ENCODE measurements around the gene ACTL8.

Gene ACTL8

GRCh38 chr1:17798011-17798410 lies 42.9 kb downstream of the ACTL8 start:
- in situ Hi-C loops (cut with HindIII; ENCODE audit: low sequenced_read_pairs): no loop called here

GRCh38 chr1:17798799-17799382 lies 43.8 kb downstream of the ACTL8 start:
- in situ Hi-C loops (cut with HindIII; ENCODE audit: low sequenced_read_pairs): no loop called here

- in situ Hi-C loops (cut with HindIII; ENCODE audit: low sequenced_read_pairs): no loop called here
Measured at GRCh38 chr1:17799642-17800041, 44.5 kb downstream of the ACTL8 start.

GRCh38 chr1:17802164-17802563 lies 47.0 kb downstream of the ACTL8 start:
- in situ Hi-C loops (cut with HindIII; ENCODE audit: low sequenced_read_pairs): no loop called here

- in situ Hi-C loops (cut with HindIII; ENCODE audit: low sequenced_read_pairs): no loop called here
Measured at GRCh38 chr1:17802945-17803344, 47.8 kb downstream of the ACTL8 start.

- in situ Hi-C loops (cut with HindIII; ENCODE audit: low sequenced_read_pairs): no loop called here
Measured at GRCh38 chr1:17805869-17806684, 50.9 kb downstream of the ACTL8 start.

GRCh38 chr1:17808816-17809215 lies 53.7 kb downstream of the ACTL8 start:
- in situ Hi-C loops (cut with HindIII; ENCODE audit: low sequenced_read_pairs): no loop called here

GRCh38 chr1:17810668-17811067 lies 55.5 kb downstream of the ACTL8 start:
- in situ Hi-C loops (cut with HindIII; ENCODE audit: low sequenced_read_pairs): no loop called here

- in situ Hi-C loops (cut with HindIII; ENCODE audit: low sequenced_read_pairs): loop anchor here (5.0 kb wide), 1 partner anchor 54 kb away; no protein-coding TSS in a partner anchor
Measured at GRCh38 chr1:17816511-17816910, 61.4 kb downstream of the ACTL8 start.

- in situ Hi-C loops (cut with HindIII; ENCODE audit: low sequenced_read_pairs): loop anchor here (5.0 kb wide), 1 partner anchor 57 kb away; no protein-coding TSS in a partner anchor
Measured at GRCh38 chr1:17819129-17819802, 64.1 kb downstream of the ACTL8 start.

GRCh38 chr1:17820198-17820597 lies 65.1 kb downstream of the ACTL8 start:
- in situ Hi-C loops (cut with HindIII; ENCODE audit: low sequenced_read_pairs): no loop called here

- in situ Hi-C loops (cut with HindIII; ENCODE audit: low sequenced_read_pairs): no loop called here
Measured at GRCh38 chr1:17822741-17823426, 67.8 kb downstream of the ACTL8 start.

- in situ Hi-C loops (cut with HindIII; ENCODE audit: low sequenced_read_pairs): no loop called here
Measured at GRCh38 chr1:17825273-17826164, 70.4 kb downstream of the ACTL8 start.

GRCh38 chr1:17826165-17826488 lies 71.0 kb downstream of the ACTL8 start:
- in situ Hi-C loops (cut with HindIII; ENCODE audit: low sequenced_read_pairs): no loop called here

- in situ Hi-C loops (cut with HindIII; ENCODE audit: low sequenced_read_pairs): no loop called here
Measured at GRCh38 chr1:17828991-17829390, 73.9 kb downstream of the ACTL8 start.

- in situ Hi-C loops (cut with HindIII; ENCODE audit: low sequenced_read_pairs): no loop called here
Measured at GRCh38 chr1:17829579-17829978, 74.4 kb downstream of the ACTL8 start.

- in situ Hi-C loops (cut with HindIII; ENCODE audit: low sequenced_read_pairs): no loop called here
Measured at GRCh38 chr1:17831597-17831996, 76.5 kb downstream of the ACTL8 start.

GRCh38 chr1:17833661-17834501 lies 78.7 kb downstream of the ACTL8 start:
- in situ Hi-C loops (cut with HindIII; ENCODE audit: low sequenced_read_pairs): no loop called here

GRCh38 chr1:17834561-17835100 lies 79.5 kb downstream of the ACTL8 start:
- in situ Hi-C loops (cut with HindIII; ENCODE audit: low sequenced_read_pairs): no loop called here
